NB4 (cell line): ENCODE data around the gene RASGEF1B.

Experiments
- MAX ChIP-seq: IDR thresholded peaks from 2 replicates; pipeline ENCODE4 v1.6.1; 2011; ENCODE audit warnings: low read depth, low read length
- POLR2A ChIP-seq: IDR thresholded peaks from 2 replicates; pipeline ENCODE4 v1.6.1; 2011; ENCODE audit warnings: mild to moderate bottlenecking; ENCODE audit not compliant: insufficient read length; ENCODE audit errors: extremely low read depth
- TF ChIP-seq, protein P1 (sequence below): IDR thresholded peaks from one replicate; pipeline ENCODE4 v1.5.1; 2012; ENCODE audit warnings: low read depth, low read length

- TF ChIP-seq, protein P1, sequence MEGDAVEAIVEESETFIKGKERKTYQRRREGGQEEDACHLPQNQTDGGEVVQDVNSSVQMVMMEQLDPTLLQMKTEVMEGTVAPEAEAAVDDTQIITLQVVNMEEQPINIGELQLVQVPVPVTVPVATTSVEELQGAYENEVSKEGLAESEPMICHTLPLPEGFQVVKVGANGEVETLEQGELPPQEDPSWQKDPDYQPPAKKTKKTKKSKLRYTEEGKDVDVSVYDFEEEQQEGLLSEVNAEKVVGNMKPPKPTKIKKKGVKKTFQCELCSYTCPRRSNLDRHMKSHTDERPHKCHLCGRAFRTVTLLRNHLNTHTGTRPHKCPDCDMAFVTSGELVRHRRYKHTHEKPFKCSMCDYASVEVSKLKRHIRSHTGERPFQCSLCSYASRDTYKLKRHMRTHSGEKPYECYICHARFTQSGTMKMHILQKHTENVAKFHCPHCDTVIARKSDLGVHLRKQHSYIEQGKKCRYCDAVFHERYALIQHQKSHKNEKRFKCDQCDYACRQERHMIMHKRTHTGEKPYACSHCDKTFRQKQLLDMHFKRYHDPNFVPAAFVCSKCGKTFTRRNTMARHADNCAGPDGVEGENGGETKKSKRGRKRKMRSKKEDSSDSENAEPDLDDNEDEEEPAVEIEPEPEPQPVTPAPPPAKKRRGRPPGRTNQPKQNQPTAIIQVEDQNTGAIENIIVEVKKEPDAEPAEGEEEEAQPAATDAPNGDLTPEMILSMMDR: no peak
- TF ChIP-seq POLR2A (no peak), MAX (no peak)
Observed at GRCh38 chr4:81509822-81510221, 38.1 kb upstream of the RASGEF1B start.
